Colonic mucosa (tissue), 4 donors: ENCODE results near the gene CHI3L1. TPM values are rescaled to one million over a fixed set of nuclear protein-coding genes. Genes with fewer than 3 reads are reported as not detected.

Source experiments
- DNase-seq: peaks from one replicate; pipeline ENCODE4 v3.0.0-alpha.2; 2020
- H3K27ac ChIP-seq: fragments of 200-600 bp; one replicate; pipeline ENCODE4 v1.8.0; 2021
- H3K27me3 ChIP-seq: fragments of 200-600 bp; one replicate; pipeline ENCODE4 v1.8.0; 2021
- H3K36me3 ChIP-seq: fragments of 200-600 bp; one replicate; pipeline ENCODE4 v1.8.0; 2021
- H3K4me1 ChIP-seq: fragments of 200-600 bp; one replicate; pipeline ENCODE4 v1.8.0; 2021; ENCODE audit warnings: mild to moderate bottlenecking
- H3K4me3 ChIP-seq: fragments of 200-600 bp; one replicate; pipeline ENCODE4 v1.8.0; 2021
- H3K9ac ChIP-seq, 2 donors: one replicate each; pipeline ENCODE4 v1.7.0; 2013; ENCODE audit warnings: control low read depth in 2 of 2, low read depth in 2 of 2, low read length in 2 of 2
- H3K9me3 ChIP-seq: fragments of 200-600 bp; one replicate; pipeline ENCODE4 v1.8.0; 2021
- intact Hi-C: fragments of 100-400 bp; cut with DNase I; formaldehyde crosslinking; loops from one replicate; pipeline ENCODE4 v1.14.1; 2022
- total RNA-seq, 2 donors: library from RNA; stranded (reverse); fragmentation: NEBNext Ultra II Directional in 1 of 2; extraction: Animal tissue kit (Norgen Biotek cat#: 25700) in 1 of 2; gene quantifications; one replicate each; pipeline ENCODE4 v1.2.1, GENCODE V29; 2021
- TF ChIP-seq, protein P1 (sequence below): fragments of 200-600 bp; IDR thresholded peaks from one replicate; pipeline ENCODE4 v1.8.0; 2022; ENCODE audit warnings: antibody characterized with exemption, mild to moderate bottlenecking
- donor health status: healthy.
- donor health status: DM: no; HTN: no; CAD: no.
- donor health status: DM: no; HTN: no; CAD: no.

The CHI3L1 gene
- total RNA-seq, 2 donors from 2014 or later: 0.61 to 1.3 TPM

DNA sequence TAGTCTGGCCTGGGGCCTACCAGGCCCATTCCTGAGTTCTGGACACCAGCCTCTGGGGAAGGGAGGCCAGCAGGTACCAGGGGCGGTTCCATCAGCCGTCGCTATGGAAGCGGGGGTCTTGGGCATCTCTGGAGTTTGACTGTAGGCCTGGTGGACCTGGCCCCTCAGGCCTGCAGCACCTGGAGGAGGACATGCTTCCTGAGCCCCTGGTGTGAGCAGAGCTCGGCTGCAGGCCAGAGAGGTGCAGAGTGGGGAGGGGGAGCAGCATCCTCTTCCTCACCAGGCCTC, 18.6 kb downstream of the CHI3L1 start:
- DNase-seq: no peak
- Histone ChIP-seq H3K4me1 (no peaks in the 10 kb centered on the region), H3K9me3 (no peaks in the 10 kb centered on the region), H3K9ac (no peak overlapping the region), H3K27ac (no peak overlapping the region), H3K4me3 (no peak overlapping the region), H3K36me3 (no peaks in the 10 kb centered on the region), H3K27me3 (no peaks in the 10 kb centered on the region)
- TF ChIP-seq, protein P1, sequence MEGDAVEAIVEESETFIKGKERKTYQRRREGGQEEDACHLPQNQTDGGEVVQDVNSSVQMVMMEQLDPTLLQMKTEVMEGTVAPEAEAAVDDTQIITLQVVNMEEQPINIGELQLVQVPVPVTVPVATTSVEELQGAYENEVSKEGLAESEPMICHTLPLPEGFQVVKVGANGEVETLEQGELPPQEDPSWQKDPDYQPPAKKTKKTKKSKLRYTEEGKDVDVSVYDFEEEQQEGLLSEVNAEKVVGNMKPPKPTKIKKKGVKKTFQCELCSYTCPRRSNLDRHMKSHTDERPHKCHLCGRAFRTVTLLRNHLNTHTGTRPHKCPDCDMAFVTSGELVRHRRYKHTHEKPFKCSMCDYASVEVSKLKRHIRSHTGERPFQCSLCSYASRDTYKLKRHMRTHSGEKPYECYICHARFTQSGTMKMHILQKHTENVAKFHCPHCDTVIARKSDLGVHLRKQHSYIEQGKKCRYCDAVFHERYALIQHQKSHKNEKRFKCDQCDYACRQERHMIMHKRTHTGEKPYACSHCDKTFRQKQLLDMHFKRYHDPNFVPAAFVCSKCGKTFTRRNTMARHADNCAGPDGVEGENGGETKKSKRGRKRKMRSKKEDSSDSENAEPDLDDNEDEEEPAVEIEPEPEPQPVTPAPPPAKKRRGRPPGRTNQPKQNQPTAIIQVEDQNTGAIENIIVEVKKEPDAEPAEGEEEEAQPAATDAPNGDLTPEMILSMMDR: no peak
- intact Hi-C loops: no loop called here

GRCh38 chr1:203167026-203167912, 19.2 kb downstream of the CHI3L1 start:
- TF ChIP-seq, protein P1: no peak
- Histone ChIP-seq H3K27ac (no peak overlapping the region), H3K9ac (no peak overlapping the region), H3K9me3 (no peaks in the 10 kb centered on the region), H3K27me3 (no peaks in the 10 kb centered on the region), H3K4me3 (no peak overlapping the region), H3K36me3 (no peaks in the 10 kb centered on the region), H3K4me1 (no peaks in the 10 kb centered on the region)
- DNase-seq: no peak
- intact Hi-C loops: no loop called here

- TF ChIP-seq, protein P1: no peak
- DNase-seq: peak; percentile 59
- Histone ChIP-seq H3K36me3 (no peaks in the 10 kb centered on the region), H3K4me3 (no peak overlapping the region), H3K9me3 (no peaks in the 10 kb centered on the region), H3K4me1 (no peaks in the 10 kb centered on the region), H3K9ac (no peak overlapping the region), H3K27me3 (no peaks in the 10 kb centered on the region), H3K27ac (no peak overlapping the region)
- intact Hi-C loops: no loop called here
Observed at GRCh38 chr1:203166192-203166940, 20.1 kb downstream of the CHI3L1 start.

DNA sequence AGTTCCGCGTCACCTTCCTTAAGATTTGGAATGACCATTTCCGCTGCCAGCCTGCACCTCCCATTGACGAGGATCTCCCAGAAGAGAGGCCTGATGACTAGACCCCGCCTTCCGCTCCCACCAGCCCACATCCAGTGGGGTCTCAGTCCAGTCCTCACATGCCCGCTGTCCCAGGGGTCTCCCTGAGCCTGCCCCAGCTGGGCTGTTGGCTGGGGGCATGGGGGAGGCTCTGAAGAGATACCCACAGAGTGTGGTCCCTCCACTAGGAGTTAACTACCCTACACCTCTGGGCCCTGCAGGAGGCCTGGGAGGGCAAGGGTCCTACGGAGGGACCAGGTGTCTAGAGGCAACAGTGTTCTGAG, 20.7 kb downstream of the CHI3L1 start:
- H3K36me3 ChIP-seq: no peaks in the 10 kb centered on the region
- no peak overlapping the region for H3K9ac ChIP-seq
- H3K4me3 ChIP-seq: no peak overlapping the region
- H3K27me3 ChIP-seq: no peaks in the 10 kb centered on the region
- no peak for DNase-seq
- no peaks in the 10 kb centered on the region for H3K9me3 ChIP-seq
- intact Hi-C loops: no loop called here
- no peaks in the 10 kb centered on the region for H3K4me1 ChIP-seq
- no peak overlapping the region for H3K27ac ChIP-seq
- TF ChIP-seq, protein P1: no peak

DNA sequence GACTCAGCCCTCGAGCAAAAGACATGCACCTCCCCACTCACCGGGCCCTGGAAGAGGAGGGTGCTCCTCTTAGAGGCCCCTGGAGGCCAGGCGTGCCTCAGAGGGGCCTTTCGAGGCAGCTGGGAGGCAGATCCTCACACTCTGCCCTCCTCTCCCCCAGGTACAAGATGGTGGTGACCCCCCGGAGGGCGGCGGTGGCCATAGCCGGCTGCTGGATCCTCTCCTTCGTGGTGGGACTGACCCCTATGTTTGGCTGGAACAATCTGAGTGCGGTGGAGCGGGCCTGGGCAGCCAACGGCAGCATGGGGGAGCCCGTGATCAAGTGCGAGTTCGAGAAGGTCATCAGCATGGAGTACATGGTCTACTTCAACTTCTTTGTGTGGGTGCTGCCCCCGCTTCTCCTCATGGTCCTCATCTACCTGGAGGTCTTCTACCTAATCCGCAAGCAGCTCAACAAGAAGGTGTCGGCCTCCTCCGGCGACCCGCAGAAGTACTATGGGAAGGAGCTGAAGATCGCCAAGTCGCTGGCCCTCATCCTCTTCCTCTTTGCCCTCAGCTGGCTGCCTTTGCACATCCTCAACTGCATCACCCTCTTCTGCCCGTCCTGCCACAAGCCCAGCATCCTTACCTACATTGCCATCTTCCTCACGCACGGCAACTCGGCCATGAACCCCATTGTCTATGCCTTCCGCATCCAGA, 21.3 kb downstream of the CHI3L1 start:
- intact Hi-C loops: no loop called here
- DNase-seq: no peak
- TF ChIP-seq, protein P1: no peak

More for the DNA sequence above, 21.3 kb downstream of the CHI3L1 start:
- Histone ChIP-seq H3K4me3 (no peak overlapping the region), H3K4me1 (no peaks in the 10 kb centered on the region), H3K9ac (no peak overlapping the region), H3K36me3 (no peaks in the 10 kb centered on the region), H3K27me3 (no peaks in the 10 kb centered on the region), H3K9me3 (no peaks in the 10 kb centered on the region), H3K27ac (no peak overlapping the region)
